Ecto neural progenitor cell (in vitro differentiated cells): Measurements from ENCODE around the gene ERBIN.
"Not testable (repeated sequence)": the region's sequence is repeated elsewhere in the genome, so short reads cannot be mapped to it uniquely, and the experiment has no call there.

ENCODE experiments used
- DNase-seq: peaks from one replicate; pipeline ENCODE4 v3.0.0-alpha.2; 2018; ENCODE audit warnings: low spot score

Gene ERBIN

GRCh38 chr5:65967288-65968066, 41.1 kb downstream of the ERBIN start:
- no peak for DNase-seq

- no peak for DNase-seq
These were observed 43.4 kb downstream of the ERBIN start for GRCh38 chr5:65969539-65970393.

GRCh38 chr5:65970481-65971367, 44.3 kb downstream of the ERBIN start:
- no peak for DNase-seq

GRCh38 chr5:65971643-65972042, 45.3 kb downstream of the ERBIN start:
- DNase-seq, result no peak

GRCh38 chr5:65972896-65973295, 46.5 kb downstream of the ERBIN start:
- not testable (repeated sequence) for DNase-seq

GRCh38 chr5:65978251-65978650, 51.9 kb downstream of the ERBIN start:
- no peak for DNase-seq

- no peak for DNase-seq
These were observed 55.2 kb downstream of the ERBIN start for GRCh38 chr5:65981548-65981947.

- DNase-seq, result no peak
These were observed 55.7 kb downstream of the ERBIN start for GRCh38 chr5:65981969-65982619.

- DNase-seq, result no peak
These were observed 56.3 kb downstream of the ERBIN start for GRCh38 chr5:65982635-65983034.

- DNase-seq, result no peak
These were observed 57.9 kb downstream of the ERBIN start for GRCh38 chr5:65984098-65984885.

GRCh38 chr5:65986050-65986451, 59.7 kb downstream of the ERBIN start:
- no peak for DNase-seq

GRCh38 chr5:65986796-65987195, 60.4 kb downstream of the ERBIN start:
- DNase-seq, result no peak

GRCh38 chr5:65987982-65988381, 61.6 kb downstream of the ERBIN start:
- no peak for DNase-seq

GRCh38 chr5:65989158-65989557, 62.8 kb downstream of the ERBIN start:
- DNase-seq, result no peak

- no peak for DNase-seq
These were observed 66.3 kb downstream of the ERBIN start for GRCh38 chr5:65992630-65993029.

GRCh38 chr5:65994117-65994786, 67.9 kb downstream of the ERBIN start:
- DNase-seq, result no peak

GRCh38 chr5:65999061-65999723, 72.8 kb downstream of the ERBIN start:
- DNase-seq, result no peak

- no peak for DNase-seq
These were observed 75.6 kb downstream of the ERBIN start for GRCh38 chr5:66001952-66002351.

GRCh38 chr5:66002415-66002814, 76.0 kb downstream of the ERBIN start:
- DNase-seq, result no peak

GRCh38 chr5:66004216-66004615, 77.8 kb downstream of the ERBIN start:
- no peak for DNase-seq
